Measurements from ENCODE around the gene CDH2. TPM values are rescaled to one million over a fixed set of nuclear protein-coding genes. Genes with fewer than 3 reads are reported as not detected.

The CDH2 gene
- total and polyA plus RNA-seq, 3 experiments from 2014 or later = 0.23 TPM; not detected in 2

GRCh38 chr18:28163201-28163775 lies 13.6 kb downstream of the CDH2 start:
- no peaks in the 10 kb centered on the region for H3K4me1 Mint-ChIP-seq
- H3K27me3 Mint-ChIP-seq = no peaks in the 10 kb centered on the region
- Histone ChIP-seq H3K4me1 (ENCODE audit: insufficient read depth, low read length) (no peaks in the 10 kb centered on the region), H3K36me3 (ENCODE audit: insufficient read depth, low read length) (no peaks in the 10 kb centered on the region), H3K4me3 (ENCODE audit: low read length) (no peak overlapping the region), H3K27me3 (ENCODE audit: insufficient read depth, low read length, poor library complexity, severe bottlenecking) (no peaks in the 10 kb centered on the region), H3K27ac (ENCODE audit: low read depth, low read length) (no peak overlapping the region), H3K9me3 (ENCODE audit: low read length) (no peaks in the 10 kb centered on the region)
- H3K9me3 Mint-ChIP-seq = peaks cover 0 to 11% (median 5%) of the 10 kb centered on the region in 5 donors
- peaks cover 0 to 3% (median 0%) of the 10 kb centered on the region in 3 donors for H3K36me3 Mint-ChIP-seq
- H3K4me3 Mint-ChIP-seq = no peak overlapping the region
- ChIA-PET CTCF (no interaction called here), POLR2A (no interaction called here)
- no peak overlapping the region for H3K27ac Mint-ChIP-seq
- no peak for DNase-seq

- POLR2A ChIA-PET = no interaction called here
- DNase-seq = no peak
- CTCF ChIA-PET = interaction anchor here (1.5 kb wide), 1 partner anchor 16 kb away, joined by 4 read pairs; no protein-coding TSS in a partner anchor
- Histone ChIP-seq H3K4me1 (ENCODE audit: insufficient read depth, low read length) (no peaks in the 10 kb centered on the region), H3K4me3 (ENCODE audit: low read length) (no peak overlapping the region), H3K36me3 (ENCODE audit: insufficient read depth, low read length) (no peaks in the 10 kb centered on the region), H3K9me3 (ENCODE audit: low read length) (no peaks in the 10 kb centered on the region), H3K27ac (ENCODE audit: low read depth, low read length) (no peak overlapping the region), H3K27me3 (ENCODE audit: insufficient read depth, low read length, poor library complexity, severe bottlenecking) (no peaks in the 10 kb centered on the region)
- H3K4me3 Mint-ChIP-seq = no peak overlapping the region
- H3K27ac Mint-ChIP-seq = no peak overlapping the region
- H3K9me3 Mint-ChIP-seq = peaks cover 0 to 16% (median 7%) of the 10 kb centered on the region in 5 donors
- no peaks in the 10 kb centered on the region for H3K27me3 Mint-ChIP-seq
- no peaks in the 10 kb centered on the region for H3K4me1 Mint-ChIP-seq
- peaks cover 0 to 3% (median 0%) of the 10 kb centered on the region in 3 donors for H3K36me3 Mint-ChIP-seq
Observed at GRCh38 chr18:28161608-28162599, 15.0 kb downstream of the CDH2 start.

GRCh38 chr18:28159055-28159454 lies 17.9 kb downstream of the CDH2 start:
- H3K4me1 Mint-ChIP-seq = no peaks in the 10 kb centered on the region
- H3K9me3 Mint-ChIP-seq = peaks cover 0 to 18% (median 12%) of the 10 kb centered on the region in 5 donors
- Histone ChIP-seq H3K27ac (ENCODE audit: low read depth, low read length) (no peak overlapping the region), H3K4me3 (ENCODE audit: low read length) (no peak overlapping the region), H3K36me3 (ENCODE audit: insufficient read depth, low read length) (no peaks in the 10 kb centered on the region), H3K27me3 (ENCODE audit: insufficient read depth, low read length, poor library complexity, severe bottlenecking) (no peaks in the 10 kb centered on the region), H3K9me3 (ENCODE audit: low read length) (no peaks in the 10 kb centered on the region), H3K4me1 (ENCODE audit: insufficient read depth, low read length) (no peaks in the 10 kb centered on the region)
- H3K27me3 Mint-ChIP-seq = no peaks in the 10 kb centered on the region
- H3K27ac Mint-ChIP-seq = no peak overlapping the region
- no peak overlapping the region for H3K4me3 Mint-ChIP-seq
- DNase-seq = no peak
- CTCF ChIA-PET = no interaction called here
- POLR2A ChIA-PET = no interaction called here
- H3K36me3 Mint-ChIP-seq = peaks cover 0 to 3% (median 0%) of the 10 kb centered on the region in 3 donors

- POLR2A ChIA-PET = no interaction called here
- CTCF ChIA-PET = no interaction called here
- H3K4me1 ChIP-seq (ENCODE audit: insufficient read depth, low read length) = no peaks in the 10 kb centered on the region
- H3K27ac ChIP-seq (ENCODE audit: low read depth, low read length) = no peak overlapping the region
- Mint-ChIP-seq H3K36me3 (peaks cover 0 to 3% (median 0%) of the 10 kb centered on the region in 3 donors), H3K27ac (no peak overlapping the region), H3K27me3 (no peaks in the 10 kb centered on the region), H3K9me3 (peaks cover 0 to 18% (median 12%) of the 10 kb centered on the region in 5 donors), H3K4me1 (no peaks in the 10 kb centered on the region), H3K4me3 (no peak overlapping the region)
- H3K27me3 ChIP-seq (ENCODE audit: insufficient read depth, low read length, poor library complexity, severe bottlenecking) = no peaks in the 10 kb centered on the region
- DNase-seq = no peak
- no peaks in the 10 kb centered on the region for H3K36me3 ChIP-seq (ENCODE audit: insufficient read depth, low read length)
- H3K4me3 ChIP-seq (ENCODE audit: low read length) = no peak overlapping the region
- H3K9me3 ChIP-seq (ENCODE audit: low read length) = no peaks in the 10 kb centered on the region
Observed at GRCh38 chr18:28158083-28158581, 18.8 kb downstream of the CDH2 start.

GRCh38 chr18:28153485-28154065 lies 23.4 kb downstream of the CDH2 start:
- Mint-ChIP-seq H3K27ac (no peak overlapping the region), H3K36me3 (no peaks in the 10 kb centered on the region), H3K27me3 (no peaks in the 10 kb centered on the region), H3K4me1 (no peaks in the 10 kb centered on the region), H3K9me3 (peaks cover 2 to 24% (median 8%) of the 10 kb centered on the region in 5 donors), H3K4me3 (no peak overlapping the region)
- no peaks in the 10 kb centered on the region for H3K9me3 ChIP-seq (ENCODE audit: low read length)
- H3K4me1 ChIP-seq (ENCODE audit: insufficient read depth, low read length) = no peaks in the 10 kb centered on the region
- POLR2A ChIA-PET = no interaction called here
- H3K4me3 ChIP-seq (ENCODE audit: low read length) = no peak overlapping the region
- H3K27me3 ChIP-seq (ENCODE audit: insufficient read depth, low read length, poor library complexity, severe bottlenecking) = no peaks in the 10 kb centered on the region
- DNase-seq = no peak
- CTCF ChIA-PET = no interaction called here
- no peak overlapping the region for H3K27ac ChIP-seq (ENCODE audit: low read depth, low read length)
- H3K36me3 ChIP-seq (ENCODE audit: insufficient read depth, low read length) = no peaks in the 10 kb centered on the region

- Histone ChIP-seq H3K27ac (ENCODE audit: low read depth, low read length) (no peak overlapping the region), H3K4me3 (ENCODE audit: low read length) (no peak overlapping the region), H3K27me3 (ENCODE audit: insufficient read depth, low read length, poor library complexity, severe bottlenecking) (no peaks in the 10 kb centered on the region), H3K9me3 (ENCODE audit: low read length) (no peaks in the 10 kb centered on the region), H3K4me1 (ENCODE audit: insufficient read depth, low read length) (no peaks in the 10 kb centered on the region), H3K36me3 (ENCODE audit: insufficient read depth, low read length) (no peaks in the 10 kb centered on the region)
- Mint-ChIP-seq H3K36me3 (no peaks in the 10 kb centered on the region), H3K27me3 (no peaks in the 10 kb centered on the region), H3K27ac (peak overlapping the region in 1 of 8 donors; percentile 54), H3K4me3 (no peak overlapping the region), H3K9me3 (peaks cover 2 to 24% (median 4%) of the 10 kb centered on the region in 5 donors), H3K4me1 (no peaks in the 10 kb centered on the region)
- ChIA-PET POLR2A (no interaction called here), CTCF (no interaction called here)
- DNase-seq = no peak
Observed at GRCh38 chr18:28152754-28153153, 24.2 kb downstream of the CDH2 start.

GRCh38 chr18:28152354-28152753 lies 24.6 kb downstream of the CDH2 start:
- POLR2A ChIA-PET = no interaction called here

GRCh38 chr18:28151434-28151833 lies 25.5 kb downstream of the CDH2 start:
- DNase-seq = no peak
- Histone ChIP-seq H3K9me3 (ENCODE audit: low read length) (no peaks in the 10 kb centered on the region), H3K27me3 (ENCODE audit: insufficient read depth, low read length, poor library complexity, severe bottlenecking) (no peaks in the 10 kb centered on the region), H3K4me3 (ENCODE audit: low read length) (no peak overlapping the region), H3K4me1 (ENCODE audit: insufficient read depth, low read length) (no peaks in the 10 kb centered on the region), H3K36me3 (ENCODE audit: insufficient read depth, low read length) (no peaks in the 10 kb centered on the region), H3K27ac (ENCODE audit: low read depth, low read length) (no peak overlapping the region)
- Mint-ChIP-seq H3K4me1 (no peaks in the 10 kb centered on the region), H3K9me3 (peaks cover 2 to 20% (median 4%) of the 10 kb centered on the region in 5 donors), H3K27me3 (no peaks in the 10 kb centered on the region), H3K4me3 (no peak overlapping the region), H3K36me3 (no peaks in the 10 kb centered on the region), H3K27ac (no peak overlapping the region)
- ChIA-PET CTCF (no interaction called here), POLR2A (no interaction called here)

More at GRCh38 chr18:28152354-28152753, 24.6 kb downstream of the CDH2 start:
- CTCF ChIA-PET = no interaction called here
- Mint-ChIP-seq H3K9me3 (peaks cover 2 to 24% (median 4%) of the 10 kb centered on the region in 5 donors), H3K4me1 (no peaks in the 10 kb centered on the region), H3K27ac (no peak overlapping the region), H3K27me3 (no peaks in the 10 kb centered on the region), H3K36me3 (no peaks in the 10 kb centered on the region), H3K4me3 (no peak overlapping the region)
- H3K9me3 ChIP-seq (ENCODE audit: low read length) = no peaks in the 10 kb centered on the region
- H3K27ac ChIP-seq (ENCODE audit: low read depth, low read length) = no peak overlapping the region
- DNase-seq = no peak
- H3K4me1 ChIP-seq (ENCODE audit: insufficient read depth, low read length) = no peaks in the 10 kb centered on the region
- H3K4me3 ChIP-seq (ENCODE audit: low read length) = no peak overlapping the region
- H3K27me3 ChIP-seq (ENCODE audit: insufficient read depth, low read length, poor library complexity, severe bottlenecking) = no peaks in the 10 kb centered on the region
- no peaks in the 10 kb centered on the region for H3K36me3 ChIP-seq (ENCODE audit: insufficient read depth, low read length)

All from CD8-positive, alpha-beta memory T cell (primary cell).